SK-N-SH (cell line): ENCODE data around the gene NFASC.

Experiments
- CHD2 ChIP-seq: fragments of 150-350 bp; IDR thresholded peaks from 2 replicates; pipeline ENCODE4 v1.6.1; 2018; ENCODE audit warnings: low read length; ENCODE audit not compliant: partially characterized antibody
- ELF1 ChIP-seq: IDR thresholded peaks from 2 replicates; pipeline ENCODE4 v1.4.0; 2012
- EP300 ChIP-seq, 2 experiments: IDR thresholded peaks; 2 replicates each; pipeline versions ENCODE4 v1.4.0 to v1.6.1; 2012; ENCODE audit warnings: borderline replicate concordance in 1 of 2, low read depth in 1 of 2, low read length in 1 of 2
- FOXM1 ChIP-seq: IDR thresholded peaks from 2 replicates; pipeline ENCODE4 v1.4.0; 2012; ENCODE audit warnings: low read depth, mild to moderate bottlenecking
- GABPA ChIP-seq: IDR thresholded peaks from 2 replicates; pipeline ENCODE4 v1.4.0; 2012; ENCODE audit warnings: low read depth, mild to moderate bottlenecking
- JUND ChIP-seq: IDR thresholded peaks from 2 replicates; pipeline ENCODE4 v1.4.0; 2012
- NFIC ChIP-seq: IDR thresholded peaks from 2 replicates; pipeline ENCODE4 v1.4.0; 2012; ENCODE audit warnings: borderline replicate concordance
- NRF1 ChIP-seq: IDR thresholded peaks from 2 replicates; pipeline ENCODE4 v1.6.1; 2012; ENCODE audit warnings: low read depth, mild to moderate bottlenecking, low read length
- POLR2AphosphoS5 ChIP-seq: IDR thresholded peaks from 2 replicates; pipeline ENCODE4 v1.6.1; 2012; ENCODE audit warnings: low read depth, low read length
- RCOR1 ChIP-seq: fragments of 150-350 bp; IDR thresholded peaks from 2 replicates; pipeline ENCODE4 v1.6.1; 2017; ENCODE audit warnings: antibody characterized with exemption, low read length
- TF ChIP-seq, protein P1 (sequence below): fragments of 200-600 bp; sonication (generic); IDR thresholded peaks from 2 replicates; pipeline ENCODE4 v1.6.1; 2017; ENCODE audit warnings: antibody characterized with exemption, mild to moderate bottlenecking, moderate library complexity
- TF ChIP-seq, protein P2 (sequence below): IDR thresholded peaks from 2 replicates; pipeline ENCODE4 v1.4.0; 2012; ENCODE audit warnings: low read depth
- TF ChIP-seq, protein P3 (sequence below): IDR thresholded peaks from 2 replicates; pipeline ENCODE4; 2012

DNA sequence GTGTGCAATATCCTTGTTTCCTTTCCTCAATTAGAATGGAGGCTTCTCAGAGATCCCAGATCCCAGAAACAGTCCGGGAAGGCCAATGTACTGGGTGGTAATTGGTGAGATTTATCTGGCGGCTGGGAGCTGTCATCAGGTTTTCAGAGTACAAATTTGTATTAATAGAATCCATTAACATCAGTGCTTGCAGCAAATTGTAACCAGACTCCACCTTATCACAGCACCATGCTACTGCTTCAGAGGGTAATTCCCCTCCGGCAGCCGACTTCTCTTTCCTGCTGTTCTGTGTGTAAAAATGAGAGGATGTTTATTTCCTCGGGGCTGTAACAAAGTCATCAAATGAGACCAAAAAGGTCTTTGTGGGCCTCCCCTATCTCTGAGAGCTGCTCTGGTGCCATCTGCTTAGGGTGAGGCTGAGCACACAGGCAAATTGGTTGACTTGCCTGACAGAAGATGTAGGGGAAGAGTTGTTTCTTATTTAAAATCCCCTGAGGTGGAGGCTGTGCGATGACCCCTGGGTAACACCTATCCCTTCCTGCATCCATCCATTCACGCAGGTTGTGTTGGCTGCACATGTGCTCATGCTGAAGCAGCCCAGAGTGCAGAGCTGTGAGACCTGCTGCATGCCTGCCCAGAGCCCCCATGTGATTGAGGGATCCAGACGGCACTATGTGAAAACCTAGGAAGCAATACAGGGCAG lies 19.2 kb downstream of the NFASC start:
- TF ChIP-seq, protein P1, sequence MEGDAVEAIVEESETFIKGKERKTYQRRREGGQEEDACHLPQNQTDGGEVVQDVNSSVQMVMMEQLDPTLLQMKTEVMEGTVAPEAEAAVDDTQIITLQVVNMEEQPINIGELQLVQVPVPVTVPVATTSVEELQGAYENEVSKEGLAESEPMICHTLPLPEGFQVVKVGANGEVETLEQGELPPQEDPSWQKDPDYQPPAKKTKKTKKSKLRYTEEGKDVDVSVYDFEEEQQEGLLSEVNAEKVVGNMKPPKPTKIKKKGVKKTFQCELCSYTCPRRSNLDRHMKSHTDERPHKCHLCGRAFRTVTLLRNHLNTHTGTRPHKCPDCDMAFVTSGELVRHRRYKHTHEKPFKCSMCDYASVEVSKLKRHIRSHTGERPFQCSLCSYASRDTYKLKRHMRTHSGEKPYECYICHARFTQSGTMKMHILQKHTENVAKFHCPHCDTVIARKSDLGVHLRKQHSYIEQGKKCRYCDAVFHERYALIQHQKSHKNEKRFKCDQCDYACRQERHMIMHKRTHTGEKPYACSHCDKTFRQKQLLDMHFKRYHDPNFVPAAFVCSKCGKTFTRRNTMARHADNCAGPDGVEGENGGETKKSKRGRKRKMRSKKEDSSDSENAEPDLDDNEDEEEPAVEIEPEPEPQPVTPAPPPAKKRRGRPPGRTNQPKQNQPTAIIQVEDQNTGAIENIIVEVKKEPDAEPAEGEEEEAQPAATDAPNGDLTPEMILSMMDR = no peak
- TF ChIP-seq GABPA (no peak), POLR2AphosphoS5 (peak; percentile 40; the same call in 1 of the 2 replicates), JUND (no peak), CHD2 (peak; percentile 85), RCOR1 (peak; percentile 99), NFIC (no peak), EP300 (IDR thresholded peaks at IDR 0.05; ENCODE audit: borderline replicate concordance in 1 of 2, low read depth in 1 of 2, low read length in 1 of 2) (peak in 1 of 2 experiments; percentile 92; a peak in 2 of 4 replicates), ELF1 (no peak), FOXM1 (no peak), NRF1 (no peak)
- TF ChIP-seq, protein P2, sequence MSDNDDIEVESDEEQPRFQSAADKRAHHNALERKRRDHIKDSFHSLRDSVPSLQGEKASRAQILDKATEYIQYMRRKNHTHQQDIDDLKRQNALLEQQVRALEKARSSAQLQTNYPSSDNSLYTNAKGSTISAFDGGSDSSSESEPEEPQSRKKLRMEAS = no peak
- TF ChIP-seq, protein P3, sequence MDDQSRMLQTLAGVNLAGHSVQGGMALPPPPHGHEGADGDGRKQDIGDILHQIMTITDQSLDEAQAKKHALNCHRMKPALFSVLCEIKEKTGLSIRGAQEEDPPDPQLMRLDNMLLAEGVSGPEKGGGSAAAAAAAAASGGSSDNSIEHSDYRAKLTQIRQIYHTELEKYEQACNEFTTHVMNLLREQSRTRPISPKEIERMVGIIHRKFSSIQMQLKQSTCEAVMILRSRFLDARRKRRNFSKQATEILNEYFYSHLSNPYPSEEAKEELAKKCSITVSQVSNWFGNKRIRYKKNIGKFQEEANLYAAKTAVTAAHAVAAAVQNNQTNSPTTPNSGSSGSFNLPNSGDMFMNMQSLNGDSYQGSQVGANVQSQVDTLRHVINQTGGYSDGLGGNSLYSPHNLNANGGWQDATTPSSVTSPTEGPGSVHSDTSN = peak; percentile 19; the same call in 1 of the 2 replicates
